Spleen (tissue), 7 donors: ENCODE measurements around the gene SLC41A3.

Source experiments
- POLR2A ChIP-seq, 3 donors: fragments of 450-650 bp; IDR thresholded peaks; one replicate each; pipeline ENCODE4 v1.5.1; 2017; ENCODE audit warnings: antibody characterized with exemption in 3 of 3, mild to moderate bottlenecking in 1 of 3
- POLR2AphosphoS5 ChIP-seq, 3 donors: sonication (generic); formaldehyde crosslinking; IDR thresholded peaks; one replicate each; pipeline ENCODE4 v1.5.1; 2017; ENCODE audit warnings: antibody characterized with exemption in 3 of 3
- TF ChIP-seq, protein P1 (sequence below), 11 experiments: fragments of 200-600 bp in 7 of 11; fragments of 450-650 bp in 4 of 11; sonication (generic) in 4 of 11; IDR thresholded peaks in 8 of 11; conservative IDR thresholded peaks in 3 of 11; 1 replicate in 7 of 11; 2 replicates in 4 of 11; pipeline versions ENCODE4 v1.4.0 to v1.8.0; 2016 to 2021; ENCODE audit warnings: antibody characterized with exemption in 11 of 11, inconsistent platforms in 4 of 11, mild to moderate bottlenecking in 1 of 11
- donor health status: DM: no; HTN: no; CAD: no; lungs with moderate emphysema.
- donor health status: DM: no; HTN: no; CAD: no.
- donor health status: DM: no; HTN: no; CAD: no.

DNA sequence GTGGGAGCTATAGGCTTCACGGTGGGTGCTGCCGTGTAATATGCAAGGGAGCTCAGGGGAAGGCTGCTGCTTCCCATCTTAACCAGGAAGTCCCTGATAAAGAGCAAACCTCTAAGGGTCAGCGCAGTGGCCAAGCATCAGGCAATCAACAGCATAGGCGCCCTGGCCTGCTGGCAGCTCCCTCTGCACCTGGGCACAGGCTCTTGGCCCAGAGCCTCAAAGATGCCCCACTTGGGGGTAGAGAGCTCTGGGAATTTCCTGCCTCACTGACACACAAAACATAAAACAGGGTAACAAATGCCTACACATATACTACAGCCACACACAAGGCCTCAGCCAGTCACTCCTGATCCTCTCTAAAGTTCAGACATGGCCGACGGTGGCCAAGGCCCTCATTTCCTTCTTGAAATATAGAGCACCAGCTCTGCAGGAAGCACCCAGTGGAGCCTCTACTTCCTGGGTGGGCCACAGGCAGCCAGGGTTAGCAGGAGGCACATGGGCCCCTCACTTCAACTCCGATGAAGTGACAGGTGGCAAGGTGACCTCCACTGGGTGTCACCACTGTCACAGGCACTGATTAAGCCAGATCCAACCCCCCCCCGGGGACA lies 20.5 kb downstream of the SLC41A3 start:
- TF ChIP-seq, protein P1, sequence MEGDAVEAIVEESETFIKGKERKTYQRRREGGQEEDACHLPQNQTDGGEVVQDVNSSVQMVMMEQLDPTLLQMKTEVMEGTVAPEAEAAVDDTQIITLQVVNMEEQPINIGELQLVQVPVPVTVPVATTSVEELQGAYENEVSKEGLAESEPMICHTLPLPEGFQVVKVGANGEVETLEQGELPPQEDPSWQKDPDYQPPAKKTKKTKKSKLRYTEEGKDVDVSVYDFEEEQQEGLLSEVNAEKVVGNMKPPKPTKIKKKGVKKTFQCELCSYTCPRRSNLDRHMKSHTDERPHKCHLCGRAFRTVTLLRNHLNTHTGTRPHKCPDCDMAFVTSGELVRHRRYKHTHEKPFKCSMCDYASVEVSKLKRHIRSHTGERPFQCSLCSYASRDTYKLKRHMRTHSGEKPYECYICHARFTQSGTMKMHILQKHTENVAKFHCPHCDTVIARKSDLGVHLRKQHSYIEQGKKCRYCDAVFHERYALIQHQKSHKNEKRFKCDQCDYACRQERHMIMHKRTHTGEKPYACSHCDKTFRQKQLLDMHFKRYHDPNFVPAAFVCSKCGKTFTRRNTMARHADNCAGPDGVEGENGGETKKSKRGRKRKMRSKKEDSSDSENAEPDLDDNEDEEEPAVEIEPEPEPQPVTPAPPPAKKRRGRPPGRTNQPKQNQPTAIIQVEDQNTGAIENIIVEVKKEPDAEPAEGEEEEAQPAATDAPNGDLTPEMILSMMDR (IDR thresholded peaks at IDR 0.05 in 8 of 11, conservative IDR thresholded peaks at IDR 0.05 in 3 of 11), result no peak
- TF ChIP-seq POLR2AphosphoS5 (IDR thresholded peaks at IDR 0.05), result no peak
- TF ChIP-seq POLR2A (IDR thresholded peaks at IDR 0.05), result no peak
